ENCODE measurements around the gene BCAR3.

DNA sequence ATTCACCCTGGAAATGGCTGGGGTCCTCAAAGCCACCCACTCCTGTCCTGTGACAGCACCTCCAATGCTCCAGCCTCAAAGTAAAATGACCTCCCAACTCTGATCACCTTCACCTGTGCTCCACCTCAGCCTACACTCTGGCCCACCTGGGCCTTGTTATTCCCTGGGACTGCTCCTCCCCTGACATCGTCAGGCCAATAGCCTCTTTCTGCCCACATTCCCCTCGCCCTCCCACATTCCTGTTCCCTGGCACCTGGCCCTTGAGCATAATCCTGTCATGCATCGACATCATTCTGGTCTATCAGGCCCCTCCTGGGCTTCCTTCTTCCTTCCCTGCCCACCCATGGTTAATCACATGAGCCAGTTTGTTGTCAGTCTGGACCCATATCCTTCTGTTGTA lies 13.2 kb upstream of the BCAR3 start:
- TF ChIP-seq, protein P1, sequence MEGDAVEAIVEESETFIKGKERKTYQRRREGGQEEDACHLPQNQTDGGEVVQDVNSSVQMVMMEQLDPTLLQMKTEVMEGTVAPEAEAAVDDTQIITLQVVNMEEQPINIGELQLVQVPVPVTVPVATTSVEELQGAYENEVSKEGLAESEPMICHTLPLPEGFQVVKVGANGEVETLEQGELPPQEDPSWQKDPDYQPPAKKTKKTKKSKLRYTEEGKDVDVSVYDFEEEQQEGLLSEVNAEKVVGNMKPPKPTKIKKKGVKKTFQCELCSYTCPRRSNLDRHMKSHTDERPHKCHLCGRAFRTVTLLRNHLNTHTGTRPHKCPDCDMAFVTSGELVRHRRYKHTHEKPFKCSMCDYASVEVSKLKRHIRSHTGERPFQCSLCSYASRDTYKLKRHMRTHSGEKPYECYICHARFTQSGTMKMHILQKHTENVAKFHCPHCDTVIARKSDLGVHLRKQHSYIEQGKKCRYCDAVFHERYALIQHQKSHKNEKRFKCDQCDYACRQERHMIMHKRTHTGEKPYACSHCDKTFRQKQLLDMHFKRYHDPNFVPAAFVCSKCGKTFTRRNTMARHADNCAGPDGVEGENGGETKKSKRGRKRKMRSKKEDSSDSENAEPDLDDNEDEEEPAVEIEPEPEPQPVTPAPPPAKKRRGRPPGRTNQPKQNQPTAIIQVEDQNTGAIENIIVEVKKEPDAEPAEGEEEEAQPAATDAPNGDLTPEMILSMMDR (IDR thresholded peaks at IDR 0.05): no peak
- TF ChIP-seq POLR2AphosphoS5 (IDR thresholded peaks at IDR 0.05; ENCODE audit: low read depth, low read length) (no peak), TCF7L2 (IDR thresholded peaks at IDR 0.05; ENCODE audit: low read depth, low read length) (no peak)

Measured in Panc1 (cell line).